ENCODE measurements around the gene SIK3.

DNA sequence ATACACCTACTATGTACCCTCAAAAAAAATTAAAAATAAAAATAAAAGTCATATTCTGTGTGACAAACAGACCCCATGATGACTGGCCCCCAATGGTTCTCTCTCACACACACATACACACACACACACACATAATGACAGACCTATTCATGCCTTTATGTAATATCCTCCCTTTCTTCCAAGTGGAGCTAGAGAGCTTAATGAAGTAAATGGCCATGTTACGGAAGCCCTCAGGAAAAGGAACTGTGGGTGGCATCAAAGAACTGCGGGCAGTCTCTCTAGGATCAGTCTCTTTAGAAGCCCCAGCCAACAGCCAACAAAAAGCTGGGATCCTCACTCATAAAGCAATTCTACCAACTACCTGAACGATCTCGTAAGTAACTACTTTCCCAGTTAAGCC, 125.5 kb downstream of the SIK3 start:
- TF ChIP-seq, protein P1, sequence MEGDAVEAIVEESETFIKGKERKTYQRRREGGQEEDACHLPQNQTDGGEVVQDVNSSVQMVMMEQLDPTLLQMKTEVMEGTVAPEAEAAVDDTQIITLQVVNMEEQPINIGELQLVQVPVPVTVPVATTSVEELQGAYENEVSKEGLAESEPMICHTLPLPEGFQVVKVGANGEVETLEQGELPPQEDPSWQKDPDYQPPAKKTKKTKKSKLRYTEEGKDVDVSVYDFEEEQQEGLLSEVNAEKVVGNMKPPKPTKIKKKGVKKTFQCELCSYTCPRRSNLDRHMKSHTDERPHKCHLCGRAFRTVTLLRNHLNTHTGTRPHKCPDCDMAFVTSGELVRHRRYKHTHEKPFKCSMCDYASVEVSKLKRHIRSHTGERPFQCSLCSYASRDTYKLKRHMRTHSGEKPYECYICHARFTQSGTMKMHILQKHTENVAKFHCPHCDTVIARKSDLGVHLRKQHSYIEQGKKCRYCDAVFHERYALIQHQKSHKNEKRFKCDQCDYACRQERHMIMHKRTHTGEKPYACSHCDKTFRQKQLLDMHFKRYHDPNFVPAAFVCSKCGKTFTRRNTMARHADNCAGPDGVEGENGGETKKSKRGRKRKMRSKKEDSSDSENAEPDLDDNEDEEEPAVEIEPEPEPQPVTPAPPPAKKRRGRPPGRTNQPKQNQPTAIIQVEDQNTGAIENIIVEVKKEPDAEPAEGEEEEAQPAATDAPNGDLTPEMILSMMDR (IDR thresholded peaks at IDR 0.05) = no peak
- TF ChIP-seq POLR2A (IDR thresholded peaks at IDR 0.05) = no peak
